K562 (cell line): ENCODE results near the gene TMEM229B. TPM values are rescaled to one million over a fixed set of nuclear protein-coding genes. Genes with fewer than 3 reads are reported as not detected.

Source experiments
- CCNT2 ChIP-seq: IDR thresholded peaks from 2 replicates; pipeline ENCODE4 v1.6.1; 2011; ENCODE audit warnings: borderline replicate concordance, low read depth, mild to moderate bottlenecking, moderate library complexity, mixed read lengths, low read length; ENCODE audit not compliant: insufficient read length; ENCODE audit errors: extremely low read depth
- CEBPZ ChIP-seq: fragments of 150-350 bp; IDR thresholded peaks from 2 replicates; pipeline ENCODE4 v1.6.1; 2014; ENCODE audit warnings: low read depth, mild to moderate bottlenecking, low read length, borderline replicate concordance
- CXXC5 ChIP-seq: fragments of 250-450 bp; sonication (Bioruptor Pico); IDR thresholded peaks from 2 replicates; pipeline ENCODE4 v1.8.0; 2022; ENCODE audit warnings: inconsistent platforms, mild to moderate bottlenecking, moderate library complexity
- EGR1 ChIP-seq: fragments of 450-650 bp; conservative IDR thresholded peaks from 2 replicates; pipeline ENCODE4 v1.6.1; 2017; ENCODE audit warnings: mild to moderate bottlenecking
- ETS1 ChIP-seq: conservative IDR thresholded peaks from 2 replicates; pipeline ENCODE4 v1.6.1; 2011; ENCODE audit warnings: low read depth, mild to moderate bottlenecking, low read length; ENCODE audit not compliant: control insufficient read depth
- FOSL1 ChIP-seq: fragments of 200-800 bp; sonication (Bioruptor generic); conservative IDR thresholded peaks from 2 replicates; pipeline ENCODE4 v1.6.1; 2016; ENCODE audit warnings: missing genetic modification characterization, missing compliant biosample characterization
- HDAC8 ChIP-seq: fragments of 450-650 bp; IDR thresholded peaks from 2 replicates; pipeline ENCODE4 v1.6.1; 2016; ENCODE audit warnings: mild to moderate bottlenecking, missing genetic modification characterization, moderate library complexity, missing compliant biosample characterization
- HDGF ChIP-seq: fragments of 450-650 bp; IDR thresholded peaks from 2 replicates; pipeline ENCODE4 v1.6.1; 2016
- MCM3 ChIP-seq: fragments of 450-650 bp; IDR thresholded peaks from 2 replicates; pipeline ENCODE4 v1.6.1; 2016
- MTF1 ChIP-seq: fragments of 250-450 bp; sonication (Bioruptor Pico); IDR thresholded peaks from 2 replicates; pipeline ENCODE4 v1.9.0; 2021; ENCODE audit warnings: moderate library complexity, mild to moderate bottlenecking, inconsistent platforms, borderline replicate concordance
- MYC ChIP-seq, 2 experiments: fragments of 250-450 bp in 1 of 2; sonication (Bioruptor Pico) in 1 of 2; IDR thresholded peaks; 2 replicates each; pipeline versions ENCODE4 v1.5.1 to v1.6.1; 2012 to 2021; ENCODE audit warnings: low read depth in 2 of 2, borderline replicate concordance in 1 of 2, improper control_type of control experiment in 1 of 2, low read length in 1 of 2, mild to moderate bottlenecking in 1 of 2, moderate library complexity in 1 of 2
- NRF1 ChIP-seq, 2 experiments: fragments of 450-650 bp; IDR thresholded peaks in 1 of 2; conservative IDR thresholded peaks in 1 of 2; 2 replicates each; pipeline ENCODE4 v1.6.1; 2014; ENCODE audit warnings: mild to moderate bottlenecking in 2 of 2
- OTX1 ChIP-seq: fragments of 450-650 bp; formaldehyde crosslinking; IDR thresholded peaks from 2 replicates; pipeline ENCODE4 v1.4.0; 2022; ENCODE audit warnings: mild to moderate bottlenecking
- POLR2A ChIP-seq: fragments of 450-650 bp; conservative IDR thresholded peaks from 2 replicates; pipeline ENCODE4 v1.6.1; 2016
- SMAD1 ChIP-seq: fragments of 150-350 bp; IDR thresholded peaks from 2 replicates; pipeline ENCODE4 v1.6.1; 2014; ENCODE audit warnings: low read length, low read depth; ENCODE audit not compliant: partially characterized antibody
- SUPT5H ChIP-seq: fragments of 450-650 bp; IDR thresholded peaks from 2 replicates; pipeline ENCODE4 v1.6.1; 2016
- TEAD2 ChIP-seq: fragments of 450-650 bp; IDR thresholded peaks from 2 replicates; pipeline ENCODE4 v1.6.1; 2016; ENCODE audit warnings: missing genetic modification characterization, control low read depth, missing compliant biosample characterization
- VEZF1 ChIP-seq: fragments of 200-800 bp; sonication (Bioruptor generic); IDR thresholded peaks from 2 replicates; pipeline ENCODE4 v1.6.1; 2017; ENCODE audit warnings: missing genetic modification characterization, missing compliant biosample characterization
- ZBTB9 ChIP-seq: fragments of 450-650 bp; formaldehyde crosslinking; IDR thresholded peaks from 2 replicates; pipeline ENCODE4 v1.4.0; 2020; ENCODE audit warnings: mild to moderate bottlenecking, moderate library complexity
- ZKSCAN8 ChIP-seq: fragments of 200-800 bp; sonication (Bioruptor generic); IDR thresholded peaks from 2 replicates; pipeline ENCODE4 v1.6.1; 2016; ENCODE audit warnings: missing genetic modification characterization, missing compliant biosample characterization
- polyA plus RNA-seq, 8 experiments: library from polyadenylated mRNA; depleted of rRNA in 4 of 8; stranded (reverse) in 5 of 8; unstranded in 3 of 8; fragments of >200 nt; fragmentation: Nextera tagmentation in 2 of 8; fragmentation: Illumina TruSeq in 1 of 8; extraction: Ambion mirVana in 2 of 8; extraction: Trizol in 1 of 8; gene quantifications; 2 replicates each; pipeline versions ENCODE4 v1.2.1 to v1.2.3, GENCODE V29; 2011 to 2014; ENCODE audit warnings: inconsistent platforms in 1 of 8, missing spikeins in 1 of 8
- total RNA-seq, 7 experiments: library from RNA; depleted of rRNA in 6 of 7; stranded (reverse); fragments of >200 nt in 6 of 7; fragmentation: Illumina TruSeq in 2 of 7; extraction: Trizol in 2 of 7; gene quantifications; 2 replicates each; pipeline versions ENCODE4 v1.2.1 to v1.2.3, GENCODE V29; 2011 to 2021; ENCODE audit warnings: low replicate concordance in 1 of 7

TMEM229B gene
- total and polyA plus RNA-seq, 9 of the 15 experiments (the other 6 are each of a cell fraction or from before 2014, with no cell fraction given), result not detected

GRCh38 chr14:67532998-67533753, 44.7 kb upstream of the TMEM229B start, which contains the start of gene PLEKHH1 (continued):
- TF ChIP-seq EGR1 (0 out of 2 replicates have a peak, but pooled peaks have one; percentile 9), CEBPZ (no peak), MTF1 (no peak), HDAC8 (tag) (no peak), MYC (IDR thresholded peaks at IDR 0.05; ENCODE audit: low read depth, low read length) (peak; percentile 45; the same call in 1 of the 2 replicates), MYC (CRISPR knock-in tag; IDR thresholded peaks at IDR 0.05; ENCODE audit: borderline replicate concordance, low read depth) (no peak), NRF1 (conservative IDR thresholded peaks at IDR 0.05 in 1 of 2, IDR thresholded peaks at IDR 0.05 in 1 of 2) (peak in 1 of 2 experiments; percentile 33; a peak in 1 of 4 replicates), MCM3 (no peak), TEAD2 (tag) (no peak), CXXC5 (peak; percentile 67), SUPT5H (peak; percentile 66), ZKSCAN8 (no peak), POLR2A (peak; percentile 76), FOSL1 (peak; percentile 27; the same call in 1 of the 2 replicates), OTX1 (CRISPR knock-in tag) (no peak), VEZF1 (peak; percentile 66), CCNT2 (peak; percentile 63), ETS1 (peak; percentile 54), SMAD1 (no peak), ZBTB9 (0 out of 2 replicates have a peak, but pooled peaks have one; percentile 23), HDGF (no peak)
